Middle frontal gyrus (tissue), 1 donor: ENCODE data around the gene PTPRG.
"Not testable (repeated sequence)": the region's sequence is repeated elsewhere in the genome, so short reads cannot be mapped to it uniquely, and the experiment has no call there.

Experiments used
- DNase-seq: peaks from one replicate; pipeline ENCODE4 v3.0.0-alpha.2; 2015; ENCODE audit warnings: low spot score; ENCODE audit errors: extremely low spot score

Gene PTPRG

GRCh38 chr3:61793056-61793455 lies 231.7 kb downstream of the PTPRG start:
- no peak for DNase-seq

GRCh38 chr3:61793521-61793920 lies 232.2 kb downstream of the PTPRG start:
- no peak for DNase-seq

DNA sequence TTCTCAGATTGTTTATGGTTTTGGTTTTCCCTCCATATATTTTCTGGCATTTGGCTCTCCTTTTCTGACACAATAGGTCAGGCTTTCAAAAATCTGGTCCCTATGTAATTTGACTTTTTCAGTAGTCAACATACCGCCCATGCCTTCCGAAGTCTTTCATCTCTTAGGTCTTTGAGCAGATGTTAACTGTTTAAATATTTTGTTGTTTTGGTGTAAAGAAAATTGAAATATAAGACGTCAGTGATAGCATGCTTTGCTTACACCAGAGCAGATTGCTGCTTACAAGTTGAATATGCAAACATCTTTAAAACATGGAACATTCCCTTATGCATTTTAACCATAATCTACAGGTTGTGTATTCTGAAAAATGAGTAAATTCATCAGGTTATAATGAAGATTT lies 233.0 kb downstream of the PTPRG start:
- no peak for DNase-seq

DNA sequence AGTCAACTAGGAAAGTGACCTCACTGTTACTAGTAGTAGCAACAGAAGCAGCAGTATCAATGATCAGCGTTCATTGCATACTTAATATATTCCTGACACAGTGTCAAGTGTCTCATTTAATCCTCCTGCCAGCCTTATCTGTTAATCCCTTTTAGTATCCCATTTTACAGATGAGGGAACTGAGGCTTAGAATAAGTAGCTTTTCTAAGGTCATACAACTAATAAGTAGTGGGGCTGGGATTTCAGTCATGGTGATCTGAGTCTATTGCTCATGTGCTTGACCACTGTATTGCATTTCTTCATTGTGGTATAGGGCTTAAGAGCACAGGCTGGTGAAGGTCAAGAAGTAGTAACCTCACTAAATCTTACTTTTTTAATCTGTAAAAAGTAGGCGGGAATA lies 233.6 kb downstream of the PTPRG start:
- no peak for DNase-seq

GRCh38 chr3:61796088-61796680 lies 234.8 kb downstream of the PTPRG start:
- DNase-seq, result no peak

- DNase-seq, result no peak
These were observed 235.5 kb downstream of the PTPRG start for GRCh38 chr3:61796911-61797310.

DNA sequence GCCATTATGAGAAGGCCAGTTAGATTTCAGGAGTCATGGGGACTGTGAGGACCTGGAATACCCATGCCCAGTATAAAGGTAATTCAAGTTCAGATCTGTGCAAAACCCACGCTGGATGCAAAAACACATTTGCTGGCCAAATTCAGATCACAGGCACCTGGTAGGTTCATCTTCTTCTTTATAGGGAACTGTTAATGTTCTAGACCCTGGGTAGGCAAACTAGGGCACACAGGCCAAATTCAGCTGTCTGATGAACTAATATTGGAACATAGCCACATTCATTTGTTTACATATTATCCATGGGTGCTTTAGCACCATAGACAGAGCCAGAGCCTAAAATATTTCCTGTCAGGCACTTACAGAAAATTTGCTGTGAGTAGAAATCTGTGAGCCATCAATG lies 241.4 kb downstream of the PTPRG start:
- DNase-seq, result no peak

DNA sequence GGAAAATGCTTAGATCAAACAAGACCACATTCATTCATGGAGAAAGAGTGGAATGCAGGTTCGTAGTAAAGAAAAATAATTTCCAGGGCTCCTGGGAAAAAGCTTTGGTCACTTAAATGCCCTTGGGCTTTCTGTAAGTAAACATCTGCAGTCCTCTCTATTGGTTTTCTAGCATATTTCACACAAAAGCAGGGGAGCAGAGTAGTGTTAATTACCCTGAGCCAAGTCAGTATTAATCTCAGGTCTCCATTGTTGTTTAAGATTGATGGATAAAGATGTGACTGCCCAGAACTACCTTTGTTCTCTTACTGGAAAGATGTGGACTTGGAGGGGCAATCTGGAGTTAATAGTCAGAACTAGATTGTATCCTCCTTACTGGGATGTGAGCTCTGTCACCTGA lies 242.6 kb downstream of the PTPRG start:
- no peak for DNase-seq

- no peak for DNase-seq
These were observed 243.4 kb downstream of the PTPRG start for GRCh38 chr3:61804782-61805181.

- DNase-seq, result no peak
These were observed 244.2 kb downstream of the PTPRG start for GRCh38 chr3:61805510-61806080.

GRCh38 chr3:61806810-61807209 lies 245.4 kb downstream of the PTPRG start:
- no peak for DNase-seq

DNA sequence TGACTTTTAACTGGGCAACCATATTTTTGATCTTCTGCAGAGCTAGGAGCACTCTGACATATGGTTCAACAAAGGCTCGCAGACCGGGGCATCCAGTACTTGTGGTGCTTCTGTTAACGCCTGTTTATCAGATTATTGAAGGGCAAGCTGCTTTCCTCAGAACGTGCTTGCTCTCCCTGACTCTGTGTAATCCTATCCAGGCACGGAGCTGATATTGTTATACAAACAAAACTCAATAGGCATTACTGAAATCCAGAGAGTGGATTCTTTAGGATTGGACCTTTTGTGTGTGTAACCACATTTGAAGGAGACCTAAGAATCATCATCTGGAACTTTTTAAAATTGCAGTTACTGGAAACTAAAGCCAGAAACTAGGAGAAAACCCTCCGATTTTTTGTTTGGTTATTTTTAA lies 246.5 kb downstream of the PTPRG start:
- DNase-seq, result no peak

DNA sequence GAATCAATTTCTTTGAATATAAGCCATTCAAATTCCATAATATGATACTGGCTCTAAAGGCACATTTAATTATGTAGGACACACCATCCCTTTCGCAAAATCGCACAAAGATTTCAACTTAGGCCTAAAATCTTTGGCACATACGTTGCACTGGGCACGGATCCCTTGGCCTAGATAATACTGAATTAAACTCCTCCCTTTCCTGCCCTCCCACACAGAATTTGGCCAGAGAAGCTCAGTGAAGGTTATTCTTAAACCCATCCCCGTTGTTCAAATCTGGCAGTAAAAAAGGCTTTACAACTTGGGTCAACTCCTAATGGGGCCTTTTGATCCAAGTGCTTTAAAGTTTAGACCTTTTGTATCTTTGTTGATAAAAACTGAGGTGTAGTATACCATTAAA lies 247.2 kb downstream of the PTPRG start:
- no peak for DNase-seq

DNA sequence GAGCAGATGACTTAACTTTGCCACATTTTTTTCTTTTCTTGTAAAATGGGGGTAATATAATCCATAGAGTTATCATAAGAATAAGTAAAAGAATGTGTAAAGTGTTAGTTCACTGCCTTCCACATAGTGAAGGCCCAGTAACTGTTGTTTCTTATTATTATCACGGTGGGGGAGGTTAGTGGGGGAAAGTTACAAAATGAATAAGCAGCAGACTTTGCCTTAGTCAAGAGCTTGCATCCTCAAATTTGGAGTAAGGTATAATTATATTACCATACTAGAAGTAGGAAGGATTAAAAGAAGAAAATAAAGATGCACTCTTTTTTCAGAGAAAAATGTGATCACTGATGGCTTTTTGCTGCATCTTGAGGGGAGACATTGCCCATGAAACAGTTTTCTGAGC lies 247.6 kb downstream of the PTPRG start:
- DNase-seq, result no peak

DNA sequence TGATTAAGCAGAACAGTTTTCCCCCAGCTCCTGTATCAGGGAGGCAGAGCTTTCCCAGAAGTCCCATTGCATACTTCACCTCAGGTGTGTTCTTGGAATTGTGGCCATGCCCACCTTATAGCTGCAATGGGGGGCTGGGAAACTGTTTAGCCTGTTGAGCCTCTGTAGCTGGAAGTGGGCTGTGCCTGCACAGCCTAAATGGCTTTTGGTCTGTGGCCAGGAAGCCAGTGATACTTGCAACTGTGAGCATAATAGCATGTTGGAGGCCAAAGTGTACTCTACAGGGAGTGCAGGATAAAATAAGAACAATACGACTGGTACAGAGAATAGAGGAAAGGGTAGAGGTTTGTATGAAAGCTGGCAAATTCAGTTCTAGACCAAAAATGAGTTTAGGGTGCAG lies 248.5 kb downstream of the PTPRG start:
- DNase-seq, result no peak

GRCh38 chr3:61810953-61811497 lies 249.7 kb downstream of the PTPRG start:
- no peak for DNase-seq

- no peak for DNase-seq
These were observed 250.3 kb downstream of the PTPRG start for GRCh38 chr3:61811652-61812051.

DNA sequence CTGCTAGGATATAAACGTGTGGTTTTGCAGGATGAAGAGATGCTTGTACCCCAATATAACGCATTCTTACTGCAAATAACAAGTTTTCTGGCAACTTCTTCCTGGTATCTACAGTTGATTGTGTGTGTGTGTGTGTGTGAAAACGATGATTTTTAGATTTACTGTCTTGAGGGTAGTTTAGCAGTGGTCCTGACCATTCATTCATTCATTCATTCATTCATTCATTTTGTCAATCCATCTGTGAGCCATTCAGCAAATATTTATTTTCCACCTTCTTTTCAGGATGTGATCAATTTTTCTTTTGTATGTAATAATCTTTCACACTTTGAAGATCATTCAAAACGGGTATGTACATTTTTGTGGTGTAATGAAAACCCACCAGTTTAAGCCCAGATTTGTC lies 250.7 kb downstream of the PTPRG start:
- DNase-seq, result no peak

DNA sequence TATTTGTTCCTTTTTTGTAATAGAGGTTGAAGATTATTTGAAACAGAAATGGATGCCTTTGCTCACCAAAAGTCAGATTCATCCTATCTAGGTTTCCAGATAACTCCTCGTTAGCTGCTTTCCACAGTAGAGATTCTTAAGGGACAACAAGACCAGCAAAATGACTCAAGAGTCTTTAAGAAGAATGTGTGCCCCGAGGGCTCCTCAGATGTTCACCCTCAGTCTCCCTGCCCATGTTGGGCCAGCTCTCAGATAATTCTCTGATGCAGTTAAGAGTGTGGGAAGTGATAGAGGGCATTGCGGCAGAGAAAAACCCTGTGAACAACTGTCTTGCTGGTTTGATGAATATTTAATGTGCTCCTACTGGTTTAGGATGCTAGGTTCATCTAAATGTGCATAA lies 251.1 kb downstream of the PTPRG start:
- no peak for DNase-seq

DNA sequence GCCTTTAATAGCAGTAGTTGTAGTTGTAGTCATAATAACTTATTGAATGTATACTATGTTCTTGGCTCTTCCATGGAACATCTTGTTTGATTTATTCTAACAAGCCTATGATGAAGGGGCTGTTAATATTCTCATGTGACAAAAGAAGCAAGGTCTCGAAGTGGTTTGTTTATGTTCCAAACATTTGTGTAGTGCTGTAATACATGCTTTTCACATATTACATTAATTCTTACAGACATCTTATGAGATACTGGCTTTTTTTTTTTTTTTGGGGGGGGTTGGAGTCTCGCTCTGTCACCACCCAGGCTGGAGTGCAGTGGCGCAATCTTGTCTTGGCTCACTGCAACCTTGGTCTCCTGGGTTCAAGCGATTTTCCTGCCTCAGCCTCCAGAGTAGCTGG lies 252.3 kb downstream of the PTPRG start:
- DNase-seq, result no peak

DNA sequence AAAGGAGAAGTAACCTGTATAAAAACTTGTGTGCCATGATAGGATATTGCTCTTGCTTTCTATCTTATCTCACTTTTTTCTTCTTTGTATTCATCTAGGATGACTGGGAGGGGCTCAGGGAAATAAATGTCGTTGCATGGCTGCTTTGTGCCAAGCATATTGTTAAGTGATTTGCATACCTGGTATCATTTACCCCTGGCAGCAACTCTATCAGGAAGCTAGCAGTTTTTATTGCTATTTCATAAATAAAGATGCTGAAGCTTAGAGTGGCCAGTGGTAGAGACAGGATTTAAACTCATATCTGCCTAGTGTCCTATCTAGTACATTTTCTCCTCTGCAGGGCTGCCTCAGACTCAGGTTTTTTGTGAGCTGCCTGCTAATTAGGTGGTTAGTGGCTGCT lies 253.3 kb downstream of the PTPRG start:
- DNase-seq, result no peak

- not testable (repeated sequence) for DNase-seq
These were observed 254.9 kb downstream of the PTPRG start for GRCh38 chr3:61816304-61816703.

DNA sequence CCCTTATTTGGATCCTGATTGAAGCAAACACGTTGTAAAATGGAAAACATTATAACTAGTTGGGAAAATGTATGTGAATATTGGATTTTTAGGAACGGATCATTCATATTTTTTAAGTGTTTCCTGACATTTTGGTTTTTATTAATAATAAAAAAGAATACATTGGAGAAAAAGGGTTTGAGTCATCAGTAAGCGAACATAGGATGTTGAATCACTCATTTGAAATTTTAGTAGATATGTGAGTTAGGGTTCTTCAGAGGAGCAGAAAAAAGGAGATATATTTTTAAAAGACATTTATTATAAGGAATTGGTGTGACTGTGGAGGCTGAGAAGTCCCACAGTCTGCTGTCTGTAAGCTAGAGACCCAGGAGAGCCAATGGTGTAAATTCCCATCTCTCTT lies 258.5 kb downstream of the PTPRG start:
- no peak for DNase-seq
